GM19099 (cell line): ENCODE measurements around the gene ABHD18.

Source experiments
- POLR2A ChIP-seq: IDR thresholded peaks from 3 replicates; pipeline ENCODE4 v1.6.1; 2011; ENCODE audit warnings: low read depth; ENCODE audit not compliant: insufficient read length; ENCODE audit errors: extremely low read depth

Gene ABHD18

GRCh38 chr4:128068918-128069317 is 103.7 kb downstream of the ABHD18 start:
- no peak for TF ChIP-seq POLR2A

DNA sequence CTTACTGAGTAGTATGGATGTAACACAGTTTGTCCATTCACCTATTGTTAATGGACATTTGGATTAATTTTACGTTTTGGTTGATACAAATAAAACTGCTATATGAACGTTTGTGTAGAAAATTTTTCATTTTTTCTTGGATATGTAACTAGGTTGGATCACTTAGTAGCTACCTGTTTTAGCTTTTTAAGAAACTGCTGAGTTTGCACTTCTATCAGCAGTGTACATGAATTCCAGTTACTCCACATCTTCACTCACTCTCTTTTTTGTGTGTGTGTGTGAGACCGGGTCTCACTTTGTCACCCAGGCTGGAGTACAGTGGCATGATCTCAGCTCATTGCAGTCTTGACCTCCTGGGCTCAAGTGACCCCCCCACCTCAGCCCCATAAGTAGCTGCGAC is 111.3 kb downstream of the ABHD18 start:
- TF ChIP-seq POLR2A = no peak
